BLaER1 treated with 17β-estradiol and CSF1 and Interleukin-3, amounts not matched to agents 10 nM and 100 nM (cell line): ENCODE measurements around the gene BCAS3.
"Not testable (repeated sequence)": the region's sequence is repeated elsewhere in the genome, so short reads cannot be mapped to it uniquely, and the experiment has no call there.

Source experiments
- H3K27ac ChIP-seq, 11 experiments: shearing (Covaris generic); formaldehyde crosslinking; 2 replicates each; pipeline ENCODE4 v1.8.1; 2022
- H3K27me3 ChIP-seq, 11 experiments: shearing (Covaris generic); formaldehyde crosslinking; 2 replicates each; pipeline ENCODE4 v1.8.1; 2022
- H3K36me3 ChIP-seq, 11 experiments: shearing (Covaris generic); formaldehyde crosslinking; 2 replicates each; pipeline ENCODE4 v1.8.1; 2022
- H3K4me1 ChIP-seq, 10 experiments: shearing (Covaris generic); formaldehyde crosslinking; 2 replicates each; pipeline ENCODE4 v1.8.1; 2022
- H3K4me2 ChIP-seq, 11 experiments: shearing (Covaris generic); formaldehyde crosslinking; 2 replicates each; pipeline ENCODE4 v1.8.1; 2022
- H3K4me3 ChIP-seq, 10 experiments: shearing (Covaris generic); formaldehyde crosslinking; 2 replicates each; pipeline ENCODE4 v1.8.1; 2022
- H3K9ac ChIP-seq, 11 experiments: shearing (Covaris generic); formaldehyde crosslinking; 2 replicates each; pipeline ENCODE4 v1.8.1; 2022
- H3K9me3 ChIP-seq, 11 experiments: shearing (Covaris generic); formaldehyde crosslinking; replicated peaks in 1 of 11; 2 replicates each; pipeline ENCODE4 v1.8.1; 2022
- H4K20me1 ChIP-seq, 11 experiments: shearing (Covaris generic); formaldehyde crosslinking; 2 replicates each; pipeline ENCODE4 v1.8.1; 2022
- Cebpa-rat ChIP-seq, 11 experiments: shearing (Covaris generic); IDR thresholded peaks; 2 replicates each; pipeline ENCODE4 v1.8.1; 2022

Gene BCAS3

DNA sequence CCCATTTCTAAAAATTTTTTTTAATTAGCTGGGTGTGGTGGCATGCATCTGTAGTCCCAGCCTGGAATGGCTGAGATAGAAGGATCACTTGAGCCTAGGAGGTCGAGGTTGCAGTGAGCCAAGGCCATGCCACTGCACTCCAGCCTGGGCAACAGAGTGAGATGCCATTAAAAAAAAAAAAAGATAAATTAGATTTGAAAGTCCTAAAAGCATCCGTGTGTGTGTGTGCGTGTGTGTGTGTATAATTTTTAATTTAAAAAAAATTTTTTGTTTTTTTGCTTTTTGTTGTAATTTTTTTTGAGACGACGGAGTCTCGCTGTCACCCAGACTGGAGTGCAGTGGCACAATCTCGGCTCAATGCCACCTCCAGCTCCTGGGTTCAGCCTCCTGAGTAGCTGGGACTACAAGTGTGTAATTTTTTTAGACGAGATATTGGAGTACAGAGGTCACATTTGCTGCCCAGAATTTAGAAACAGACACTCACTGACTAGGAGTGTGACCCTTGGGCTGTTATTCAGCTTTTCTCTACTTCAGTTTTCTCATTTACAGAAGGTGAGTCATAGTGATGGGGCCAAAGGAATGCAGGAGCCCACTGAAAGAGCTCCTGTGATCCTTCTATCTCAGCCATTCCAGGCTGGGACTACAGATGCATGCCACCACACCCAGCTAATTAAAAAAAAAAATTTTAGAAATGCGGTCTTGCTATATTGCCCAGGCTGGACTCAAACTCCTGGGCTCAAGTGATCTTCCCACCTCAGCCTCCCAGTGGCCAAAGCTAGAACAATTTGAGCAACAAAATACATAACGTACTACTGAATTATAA is 749.0 kb downstream of the BCAS3 start:
- no peak overlapping the region for H3K27ac ChIP-seq
- no peaks in the 10 kb centered on the region for H3K36me3 ChIP-seq
- no peak for TF ChIP-seq Cebpa-rat (IDR thresholded peaks at IDR 0.05)
- no peak overlapping the region for H3K4me3 ChIP-seq
- H3K4me2 ChIP-seq = no peak overlapping the region
- H3K4me1 ChIP-seq = no peaks in the 10 kb centered on the region
- peaks cover 0 to 10% (median 0%) of the 10 kb centered on the region in 11 experiments; a peak in 1 of 22 replicates for H3K9me3 ChIP-seq
- no peaks in the 10 kb centered on the region for H4K20me1 ChIP-seq
- H3K9ac ChIP-seq = no peak overlapping the region
- no peaks in the 10 kb centered on the region for H3K27me3 ChIP-seq

DNA sequence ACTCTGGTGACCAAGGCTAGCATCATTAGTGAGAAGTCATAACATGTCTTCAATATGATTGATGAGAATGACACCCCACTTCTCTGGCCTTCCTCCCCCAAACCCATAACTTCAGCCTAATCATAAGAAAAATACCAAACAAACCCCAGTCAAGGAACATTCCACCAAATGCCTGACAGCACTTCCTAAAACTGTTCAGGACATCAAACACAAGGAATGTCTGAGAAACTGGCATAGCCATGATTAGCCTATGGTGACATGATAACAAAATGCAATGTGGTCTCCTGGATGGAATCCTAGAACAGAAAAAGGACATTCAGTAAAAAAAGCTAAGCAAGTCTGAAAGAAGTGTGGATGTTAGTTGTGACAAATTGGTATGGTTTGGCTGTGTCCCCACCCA is 749.9 kb downstream of the BCAS3 start:
- H3K4me1 ChIP-seq = no peaks in the 10 kb centered on the region
- H4K20me1 ChIP-seq = no peaks in the 10 kb centered on the region
- H3K36me3 ChIP-seq = no peaks in the 10 kb centered on the region
- H3K9me3 ChIP-seq = peaks cover 0 to 10% (median 0%) of the 10 kb centered on the region in 11 experiments; a peak in 1 of 22 replicates
- no peak for TF ChIP-seq Cebpa-rat (IDR thresholded peaks at IDR 0.05)
- H3K4me3 ChIP-seq = no peak overlapping the region
- no peak overlapping the region for H3K9ac ChIP-seq
- no peak overlapping the region for H3K4me2 ChIP-seq
- H3K27ac ChIP-seq = no peak overlapping the region
- H3K27me3 ChIP-seq = no peaks in the 10 kb centered on the region

DNA sequence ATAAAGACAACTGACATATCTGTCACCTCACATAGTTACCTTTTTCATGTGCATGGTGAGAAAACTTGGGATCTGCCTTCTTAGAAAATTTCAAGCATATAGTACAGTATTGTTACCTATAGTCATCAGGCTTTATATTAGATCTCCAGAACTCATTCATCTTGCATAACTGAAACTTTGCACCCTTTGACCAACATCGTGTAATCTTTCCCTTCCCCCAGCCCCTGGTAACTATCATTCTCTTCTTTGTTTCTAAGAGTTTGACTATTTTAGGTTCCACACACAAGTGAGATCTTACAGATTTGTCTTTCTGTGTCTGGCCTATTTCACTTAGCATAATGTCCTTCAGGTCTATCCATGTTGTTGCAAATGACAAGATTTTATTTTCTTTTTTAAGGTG is 751.6 kb downstream of the BCAS3 start:
- Histone ChIP-seq H3K36me3 (no peaks in the 10 kb centered on the region), H3K27me3 (no peaks in the 10 kb centered on the region), H3K4me1 (no peaks in the 10 kb centered on the region), H3K27ac (no peak overlapping the region), H3K4me3 (no peak overlapping the region), H3K9ac (no peak overlapping the region), H4K20me1 (no peaks in the 10 kb centered on the region), H3K4me2 (no peak overlapping the region), H3K9me3 (peaks cover 0 to 10% (median 0%) of the 10 kb centered on the region in 11 experiments; a peak in 1 of 22 replicates)
- no peak for TF ChIP-seq Cebpa-rat (IDR thresholded peaks at IDR 0.05)

DNA sequence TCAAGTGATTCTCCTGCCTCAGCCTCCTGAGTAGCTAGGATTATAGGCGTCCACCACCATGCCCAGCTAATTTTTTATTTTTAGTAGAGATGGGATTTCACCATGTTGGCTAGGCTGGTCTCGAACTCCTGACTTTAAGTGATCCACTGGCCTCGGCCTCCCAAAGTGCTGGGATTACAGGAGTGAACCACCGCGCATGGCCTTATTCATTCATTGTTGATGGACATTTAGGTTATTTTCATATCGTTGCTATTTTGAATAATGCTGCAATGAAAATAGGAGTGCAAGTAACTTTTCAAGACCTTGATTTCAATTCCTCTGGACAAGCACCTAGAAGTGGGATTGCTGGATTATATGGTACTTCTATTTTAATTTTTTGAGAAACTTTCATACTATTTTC is 752.2 kb downstream of the BCAS3 start:
- H3K27me3 ChIP-seq, H3K9ac ChIP-seq, H3K36me3 ChIP-seq, H3K27ac ChIP-seq, H3K4me1 ChIP-seq, H3K4me2 ChIP-seq, H3K4me3 ChIP-seq, H4K20me1 ChIP-seq: not testable (repeated sequence)
- peaks cover under 1 to 14% (median 3%) of the 10 kb centered on the region in 11 experiments; a peak in 11 of 22 replicates for H3K9me3 ChIP-seq

DNA sequence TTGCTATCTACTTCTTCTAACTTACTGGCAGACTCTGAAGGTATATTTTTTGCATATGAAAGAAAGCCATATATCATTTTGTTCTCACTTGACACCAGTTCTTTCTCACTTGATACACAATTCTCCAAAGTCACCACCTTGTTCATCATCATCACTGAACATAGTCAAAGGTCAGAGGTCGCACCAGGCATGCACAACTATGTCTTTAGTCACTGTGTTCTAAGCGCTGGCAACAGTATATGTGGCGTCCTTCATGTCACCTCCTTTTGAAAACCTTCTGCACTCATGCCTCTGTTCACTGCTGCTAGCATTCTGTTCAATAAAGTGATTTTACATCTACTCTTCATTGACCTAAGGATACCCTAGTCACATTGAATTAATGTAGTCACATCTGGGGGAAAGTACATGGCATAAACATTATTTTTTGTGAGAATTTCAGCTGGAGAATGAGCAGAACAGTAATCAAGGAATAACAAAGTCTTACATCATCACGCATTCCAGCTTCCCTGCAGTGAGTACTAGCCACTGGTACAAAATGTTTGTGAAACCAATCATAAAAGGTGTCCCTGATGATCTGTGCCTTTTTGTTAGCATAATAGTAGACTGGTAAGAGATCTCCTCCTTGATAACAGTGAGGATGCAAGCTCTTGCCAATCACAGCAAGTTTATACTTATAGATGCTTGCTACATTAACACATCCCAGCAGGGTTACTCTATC is 754.1 kb downstream of the BCAS3 start:
- TF ChIP-seq Cebpa-rat (IDR thresholded peaks at IDR 0.05) = no peak
- no peaks in the 10 kb centered on the region for H4K20me1 ChIP-seq
- no peak overlapping the region for H3K4me2 ChIP-seq
- H3K9me3 ChIP-seq = peaks cover 10 to 32% (median 15%) of the 10 kb centered on the region in 11 experiments; a peak in 19 of 22 replicates
- H3K4me3 ChIP-seq = no peak overlapping the region
- H3K27me3 ChIP-seq = no peaks in the 10 kb centered on the region
- H3K9ac ChIP-seq = no peak overlapping the region
- no peaks in the 10 kb centered on the region for H3K4me1 ChIP-seq
- H3K27ac ChIP-seq = no peak overlapping the region
- H3K36me3 ChIP-seq = no peaks in the 10 kb centered on the region

DNA sequence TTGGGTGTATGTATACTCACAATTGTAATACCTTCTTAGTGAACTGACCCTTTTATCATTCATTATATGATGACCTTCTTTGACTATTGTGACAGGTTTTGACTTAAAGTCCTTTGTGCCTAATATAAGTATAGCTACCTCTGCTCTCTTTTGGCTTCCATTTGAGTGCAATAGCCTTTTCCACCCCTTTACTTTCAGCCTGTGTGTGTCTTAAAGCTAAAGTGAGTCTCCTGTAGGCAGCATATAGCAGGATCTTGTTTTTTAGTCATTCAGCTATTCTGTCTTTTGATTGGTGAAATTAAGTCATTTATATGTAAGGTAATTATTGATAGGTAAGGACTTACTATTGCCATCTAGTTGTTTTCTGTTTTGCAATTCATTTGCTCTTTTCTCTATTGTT is 758.6 kb downstream of the BCAS3 start:
- Histone ChIP-seq H3K4me3 (no peak overlapping the region), H3K4me2 (no peak overlapping the region), H3K27me3 (no peaks in the 10 kb centered on the region), H4K20me1 (no peaks in the 10 kb centered on the region), H3K27ac (no peak overlapping the region), H3K36me3 (no peaks in the 10 kb centered on the region), H3K9me3 (peaks cover 30 to 43% (median 37%) of the 10 kb centered on the region in 11 experiments), H3K4me1 (no peaks in the 10 kb centered on the region), H3K9ac (no peak overlapping the region)
- no peak for TF ChIP-seq Cebpa-rat (IDR thresholded peaks at IDR 0.05)

DNA sequence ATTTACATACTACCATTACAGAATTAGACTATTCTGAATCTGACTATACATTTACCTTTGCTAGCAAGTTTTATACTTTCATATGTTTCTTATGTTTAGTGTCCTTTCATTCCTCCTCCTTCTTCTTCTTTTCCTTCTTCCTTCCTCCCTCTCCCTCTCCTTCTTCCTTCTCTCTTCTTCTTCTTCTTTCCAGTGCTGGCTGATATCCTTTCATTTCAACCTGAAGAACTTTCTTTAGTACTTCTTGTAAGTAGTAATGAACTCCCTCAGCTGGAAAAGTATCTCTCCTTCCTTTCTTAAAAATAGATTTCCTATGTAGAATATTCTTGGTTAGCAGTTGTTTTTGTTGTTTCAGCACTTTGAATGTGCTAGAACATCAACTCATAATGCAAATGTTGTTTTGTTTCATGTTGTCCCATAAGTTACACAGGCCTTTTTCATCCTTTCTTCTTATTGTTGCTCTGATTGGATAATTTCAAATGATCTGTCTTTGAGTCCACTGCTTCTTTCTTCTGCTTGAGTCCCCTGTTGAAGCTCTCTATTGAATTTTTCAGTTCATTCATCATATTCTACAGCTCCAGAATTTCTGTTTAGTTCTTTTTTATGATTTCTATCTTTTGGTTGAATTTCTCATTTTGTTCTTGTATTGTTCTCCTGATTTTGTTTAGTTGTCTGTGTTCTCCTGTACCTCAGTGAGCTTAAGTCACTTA is 759.5 kb downstream of the BCAS3 start:
- no peaks in the 10 kb centered on the region for H3K4me1 ChIP-seq
- no peak for TF ChIP-seq Cebpa-rat (IDR thresholded peaks at IDR 0.05)
- no peak overlapping the region for H3K4me3 ChIP-seq
- no peaks in the 10 kb centered on the region for H3K27me3 ChIP-seq
- no peak overlapping the region for H3K27ac ChIP-seq
- H3K9me3 ChIP-seq = peaks cover 30 to 43% (median 37%) of the 10 kb centered on the region in 11 experiments
- H3K9ac ChIP-seq = no peak overlapping the region
- H3K4me2 ChIP-seq = no peak overlapping the region
- H4K20me1 ChIP-seq = no peaks in the 10 kb centered on the region
- H3K36me3 ChIP-seq = no peaks in the 10 kb centered on the region

DNA sequence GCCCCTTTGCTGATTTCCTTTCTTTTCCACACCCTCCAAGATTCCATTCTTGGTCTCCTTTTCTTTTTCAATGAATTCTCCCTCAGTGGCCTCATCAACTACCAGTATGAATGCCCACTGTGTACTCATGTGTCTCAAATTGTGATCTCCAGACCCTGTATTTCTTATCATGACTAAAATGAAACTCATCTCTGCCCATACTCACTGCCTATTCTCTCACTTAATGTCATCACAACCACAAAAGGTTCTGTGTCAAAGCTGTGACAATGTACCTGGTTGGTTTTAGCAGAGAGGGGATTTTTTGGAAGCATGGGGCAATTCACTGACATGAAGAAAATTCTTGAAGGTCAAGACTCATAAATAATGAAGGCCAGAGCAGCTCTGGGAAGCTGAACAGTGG is 763.0 kb downstream of the BCAS3 start:
- H3K9me3 ChIP-seq = peaks cover 21 to 35% (median 30%) of the 10 kb centered on the region in 11 experiments
- no peaks in the 10 kb centered on the region for H3K27me3 ChIP-seq
- no peak overlapping the region for H3K4me2 ChIP-seq
- H3K9ac ChIP-seq = no peak overlapping the region
- H3K4me1 ChIP-seq = no peaks in the 10 kb centered on the region
- H3K36me3 ChIP-seq = no peaks in the 10 kb centered on the region
- H3K27ac ChIP-seq = no peak overlapping the region
- no peak overlapping the region for H3K4me3 ChIP-seq
- H4K20me1 ChIP-seq = no peaks in the 10 kb centered on the region
- no peak for TF ChIP-seq Cebpa-rat (IDR thresholded peaks at IDR 0.05)

DNA sequence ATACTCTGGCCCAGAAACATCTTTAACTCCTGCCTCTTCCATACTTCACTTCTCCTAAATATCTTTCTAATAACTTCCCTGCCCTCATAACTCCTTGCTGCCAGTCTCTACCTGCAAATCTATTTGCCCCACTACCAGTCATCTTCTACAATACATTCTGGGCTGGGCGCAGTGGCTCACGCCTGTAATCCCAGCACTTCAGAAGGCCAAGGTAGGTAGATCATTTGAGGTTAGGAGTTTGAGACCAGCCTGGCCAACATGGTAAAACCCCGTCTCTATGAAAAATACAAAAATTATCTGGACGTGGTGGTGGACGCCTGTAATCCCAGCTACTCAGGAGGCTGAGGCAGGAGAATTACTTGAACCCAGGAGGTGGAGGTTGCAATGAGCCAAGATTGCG is 763.9 kb downstream of the BCAS3 start:
- not testable (repeated sequence) for H3K4me2 ChIP-seq, H4K20me1 ChIP-seq, H3K27me3 ChIP-seq, H3K36me3 ChIP-seq, H3K9ac ChIP-seq, H3K27ac ChIP-seq, H3K4me1 ChIP-seq, H3K4me3 ChIP-seq
- H3K9me3 ChIP-seq = peaks cover 13 to 30% (median 23%) of the 10 kb centered on the region in 11 experiments
